AG04450 (cell line): Measurements from ENCODE around the gene FAM110C. TPM values are rescaled to one million over a fixed set of nuclear protein-coding genes. Genes with fewer than 3 reads are reported as not detected.
"Not testable (repeated sequence)": the region's sequence is repeated elsewhere in the genome, so short reads cannot be mapped to it uniquely, and the experiment has no call there.

Source experiments
- CTCF ChIA-PET: fragments of 300-600, 350-600 bp; formaldehyde crosslinking; extraction: SDS; loops from one replicate; lab custom pipeline; 2022; ENCODE audit warnings: antibody characterized with exemption, inconsistent platforms; lab: Charles Lee
- POLR2A ChIA-PET: fragments of 350-600 bp; formaldehyde crosslinking; extraction: SDS; loops from one replicate; lab custom pipeline; 2021; ENCODE audit warnings: antibody characterized with exemption, inconsistent platforms; lab: Yijun Ruan, JAX
- DNase-seq: peaks from one replicate; pipeline ENCODE4 v3.0.0-alpha.2; 2011; ENCODE audit warnings: low read depth, low spot score
- H3K27ac ChIP-seq: one replicate; pipeline ENCODE4 v1.5.1; 2012; ENCODE audit warnings: low read depth, low read length, control low read depth
- H3K27me3 ChIP-seq: one replicate; pipeline ENCODE4 v1.6.0; 2012; ENCODE audit warnings: low read length; ENCODE audit not compliant: control insufficient read depth, insufficient read depth
- H3K4me3 ChIP-seq: 2 replicates; pipeline ENCODE4 v1.5.1; 2011; ENCODE audit warnings: mild to moderate bottlenecking, low read depth, low read length, control low read depth
- H3K9me3 ChIP-seq: 2 replicates; pipeline ENCODE4 v1.5.1; 2012; ENCODE audit warnings: low read length; ENCODE audit not compliant: control insufficient read depth, insufficient read depth
- polyA plus RNA-seq: library from polyadenylated mRNA; depleted of rRNA; stranded (reverse); fragments of >200 nt; gene quantifications from 2 replicates; pipeline ENCODE4 v1.2.3, GENCODE V29; 2011
- TF ChIP-seq, protein P1 (sequence below): IDR thresholded peaks from 2 replicates; pipeline ENCODE4 v1.5.1; 2011; ENCODE audit warnings: low read depth, low read length, control low read depth, inconsistent platforms

Gene FAM110C
- polyA plus RNA-seq, 1 experiment, result not detected

- H3K4me3 ChIP-seq, result no peak overlapping the region
- no peaks in the 10 kb centered on the region for H3K27me3 ChIP-seq
- ChIA-PET POLR2A (no interaction called here), CTCF (no interaction called here)
- H3K27ac ChIP-seq, result no peak overlapping the region
- no peaks in the 10 kb centered on the region for H3K9me3 ChIP-seq
- TF ChIP-seq, protein P1, sequence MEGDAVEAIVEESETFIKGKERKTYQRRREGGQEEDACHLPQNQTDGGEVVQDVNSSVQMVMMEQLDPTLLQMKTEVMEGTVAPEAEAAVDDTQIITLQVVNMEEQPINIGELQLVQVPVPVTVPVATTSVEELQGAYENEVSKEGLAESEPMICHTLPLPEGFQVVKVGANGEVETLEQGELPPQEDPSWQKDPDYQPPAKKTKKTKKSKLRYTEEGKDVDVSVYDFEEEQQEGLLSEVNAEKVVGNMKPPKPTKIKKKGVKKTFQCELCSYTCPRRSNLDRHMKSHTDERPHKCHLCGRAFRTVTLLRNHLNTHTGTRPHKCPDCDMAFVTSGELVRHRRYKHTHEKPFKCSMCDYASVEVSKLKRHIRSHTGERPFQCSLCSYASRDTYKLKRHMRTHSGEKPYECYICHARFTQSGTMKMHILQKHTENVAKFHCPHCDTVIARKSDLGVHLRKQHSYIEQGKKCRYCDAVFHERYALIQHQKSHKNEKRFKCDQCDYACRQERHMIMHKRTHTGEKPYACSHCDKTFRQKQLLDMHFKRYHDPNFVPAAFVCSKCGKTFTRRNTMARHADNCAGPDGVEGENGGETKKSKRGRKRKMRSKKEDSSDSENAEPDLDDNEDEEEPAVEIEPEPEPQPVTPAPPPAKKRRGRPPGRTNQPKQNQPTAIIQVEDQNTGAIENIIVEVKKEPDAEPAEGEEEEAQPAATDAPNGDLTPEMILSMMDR, result no peak
- no peak for DNase-seq
Measured at GRCh38 chr2:24107-24506, 22.2 kb downstream of the FAM110C start.

GRCh38 chr2:23283-23682, 23.0 kb downstream of the FAM110C start:
- TF ChIP-seq, protein P1, result no peak
- no peak for DNase-seq
- Histone ChIP-seq H3K9me3 (no peaks in the 10 kb centered on the region), H3K4me3 (no peak overlapping the region), H3K27ac (no peak overlapping the region), H3K27me3 (no peaks in the 10 kb centered on the region)
- ChIA-PET POLR2A (no interaction called here), CTCF (interaction anchor here (1.4 kb wide), 1 partner anchor 267 kb away, joined by 6 read pairs; no protein-coding TSS in a partner anchor)

DNA sequence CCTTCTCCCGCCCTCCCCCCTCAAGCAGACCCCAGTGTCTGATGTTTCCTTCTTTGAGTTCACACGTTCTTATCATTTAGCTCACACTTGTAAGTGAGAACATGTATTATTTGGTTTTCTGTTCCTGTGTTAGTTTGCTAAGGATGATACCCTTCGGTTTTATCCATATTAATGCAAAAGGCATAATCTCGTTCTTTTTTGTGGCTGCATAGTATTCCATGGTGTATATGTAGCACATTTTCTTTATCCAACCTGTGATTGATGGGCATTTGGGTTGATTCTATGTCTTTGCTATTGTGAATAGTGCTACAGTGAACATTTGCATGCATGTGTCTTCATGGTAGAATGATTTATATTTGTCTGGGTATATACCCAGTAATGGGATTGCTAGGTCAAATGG, 24.1 kb downstream of the FAM110C start:
- POLR2A ChIA-PET, H3K9me3 ChIP-seq: not testable (repeated sequence)
- CTCF ChIA-PET, result interaction anchor here (1.1 to 1.4 kb wide), 2 partner anchors 268 kb away, joined by 6 read pairs; no protein-coding TSS in a partner anchor

DNA sequence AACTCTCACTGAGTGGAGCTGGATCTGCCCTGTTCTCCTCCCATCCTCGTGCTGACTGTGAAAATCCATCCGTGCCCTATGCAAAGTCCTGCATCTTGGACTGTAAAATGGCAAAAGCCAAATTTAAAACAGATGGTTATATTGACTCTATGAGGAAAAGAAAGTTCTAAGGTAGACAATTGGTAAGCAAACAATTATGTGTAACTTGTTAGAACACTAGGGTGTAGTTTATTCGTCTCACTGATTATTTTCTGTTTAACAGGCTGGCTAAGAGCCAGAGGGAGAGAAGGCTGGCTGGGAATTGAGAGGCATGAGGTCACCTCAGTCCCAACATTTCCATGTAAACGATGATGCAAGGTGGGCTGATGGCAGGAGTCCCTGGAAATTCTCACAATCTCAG, 26.0 kb downstream of the FAM110C start:
- H3K27ac ChIP-seq, H3K4me3 ChIP-seq, DNase-seq, H3K27me3 ChIP-seq, POLR2A ChIA-PET, H3K9me3 ChIP-seq: not testable (repeated sequence)
- CTCF ChIA-PET, result interaction anchor here (0.6 to 5.5 kb wide), 3 partner anchors 270 to 1002 kb away, joined by 3 to 48 read pairs (median 5); no protein-coding TSS in a partner anchor

More for the DNA sequence above, 24.1 kb downstream of the FAM110C start:
- not testable (repeated sequence) for H3K4me3 ChIP-seq, H3K27ac ChIP-seq, H3K27me3 ChIP-seq, DNase-seq

DNA sequence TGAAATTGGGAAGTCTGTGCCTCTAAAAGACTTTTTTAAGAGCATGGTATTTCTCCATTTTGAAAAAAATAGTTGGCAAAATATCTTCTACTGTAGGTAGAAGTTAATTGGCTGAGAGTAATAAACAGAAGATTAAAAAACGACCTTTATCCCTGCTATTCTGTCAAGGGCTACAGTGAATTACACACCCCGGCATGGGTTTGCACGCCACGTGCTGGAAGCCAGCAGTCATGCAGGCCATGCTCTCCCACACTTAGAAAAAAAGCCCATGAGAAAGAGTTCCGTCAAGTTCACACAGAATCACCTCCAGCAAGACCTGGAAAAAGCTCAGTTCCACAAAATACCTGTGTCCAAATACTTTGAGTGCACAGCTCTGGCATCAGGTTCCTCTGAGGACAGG, 26.8 kb downstream of the FAM110C start:
- no peak overlapping the region for H3K4me3 ChIP-seq
- POLR2A ChIA-PET, result no interaction called here
- no peaks in the 10 kb centered on the region for H3K27me3 ChIP-seq
- no peak for DNase-seq
- H3K27ac ChIP-seq, result no peak overlapping the region
- no peaks in the 10 kb centered on the region for H3K9me3 ChIP-seq
- CTCF ChIA-PET, result interaction anchor here (0.8 to 5.5 kb wide), 3 partner anchors 44 to 271 kb away, joined by 3 to 48 read pairs (median 4); no protein-coding TSS in a partner anchor
- TF ChIP-seq, protein P1, result no peak

- POLR2A ChIA-PET, result no interaction called here
Measured at GRCh38 chr2:18402-19271, 27.7 kb downstream of the FAM110C start.

DNA sequence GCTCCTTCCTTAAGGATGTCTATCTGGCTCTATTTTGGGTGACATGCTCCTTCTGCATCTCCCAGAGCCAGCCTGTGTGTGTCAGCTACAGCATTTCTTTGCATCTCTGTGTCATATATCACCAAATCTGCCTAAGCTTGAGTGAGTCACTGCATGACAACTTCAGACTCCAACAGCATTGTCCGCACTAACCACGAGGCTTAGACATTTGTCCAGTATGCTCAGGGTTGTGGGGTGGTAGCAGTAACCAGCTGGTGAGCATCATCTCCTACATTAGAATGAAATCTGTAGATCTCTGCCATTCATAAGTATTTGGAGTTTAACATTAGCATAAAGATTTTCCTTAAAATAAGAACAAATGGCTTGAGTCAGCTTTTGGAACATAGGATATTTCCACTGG, 30.4 kb downstream of the FAM110C start:
- POLR2A ChIA-PET, result not testable (repeated sequence)

More at GRCh38 chr2:18402-19271, 27.7 kb downstream of the FAM110C start:
- TF ChIP-seq, protein P1, result peak; percentile 48
- CTCF ChIA-PET, result interaction anchor here (0.8 to 5.5 kb wide), 3 partner anchors 45 to 271 kb away, joined by 3 to 48 read pairs (median 4); no protein-coding TSS in a partner anchor
- no peak overlapping the region for H3K4me3 ChIP-seq
- no peak for DNase-seq
- no peaks in the 10 kb centered on the region for H3K9me3 ChIP-seq
- no peaks in the 10 kb centered on the region for H3K27me3 ChIP-seq
- no peak overlapping the region for H3K27ac ChIP-seq

More for the DNA sequence above, 30.4 kb downstream of the FAM110C start:
- H3K27me3 ChIP-seq, DNase-seq, H3K27ac ChIP-seq, H3K9me3 ChIP-seq, H3K4me3 ChIP-seq: not testable (repeated sequence)
- CTCF ChIA-PET, result interaction anchor here (5.5 kb wide), 1 partner anchor 274 kb away, joined by 48 read pairs; no protein-coding TSS in a partner anchor
